OCI-LY7 (cell line): Measurements from ENCODE around the gene KCNMA1. TPM values are rescaled to one million over a fixed set of nuclear protein-coding genes. Genes with fewer than 3 reads are reported as not detected.

Experiments used
- BruUV-seq: library from RNA; stranded (reverse); fragments of 400-500 nt; replicated peaks from 2 replicates; lab custom pipeline; 2021; lab: Mats Ljungman, UMichigan
- CTCF ChIA-PET: fragments of 300-600 bp; sonication (Branson Sonifier 250); formaldehyde crosslinking; loops from one replicate; lab custom pipeline; 2022; ENCODE audit warnings: antibody characterized with exemption; ENCODE audit not compliant: unreplicated experiment; lab: Charles Lee
- POLR2A ChIA-PET: fragments of 300-600 bp; sonication (Branson Sonifier 250); formaldehyde crosslinking; loops from one replicate; lab custom pipeline; 2022; ENCODE audit warnings: antibody characterized with exemption; lab: Charles Lee
- DNase-seq: peaks from one replicate; pipeline ENCODE4 v3.0.0-alpha.2; 2015; ENCODE audit warnings: low spot score
- H2AFZ ChIP-seq: fragments of 200-600 bp; sonication (generic), shearing (Covaris generic); 2 replicates; pipeline ENCODE4 v1.6.1; 2014; ENCODE audit warnings: mild to moderate bottlenecking, antibody characterized with exemption, low read length, moderate library complexity
- H3K27ac ChIP-seq: fragments of 200-600 bp; sonication (generic); 2 replicates; pipeline ENCODE4 v1.5.1; 2014; ENCODE audit warnings: mixed run types, low read depth, mild to moderate bottlenecking, moderate library complexity, low read length, inconsistent platforms; ENCODE audit not compliant: poor library complexity, severe bottlenecking
- H3K36me3 ChIP-seq: fragments of 200-600 bp; sonication (generic); 2 replicates; pipeline ENCODE4 v1.6.1; 2014; ENCODE audit warnings: mild to moderate bottlenecking, antibody characterized with exemption, low read length, moderate library complexity, mixed read lengths; ENCODE audit not compliant: insufficient read depth
- H3K4me1 ChIP-seq: fragments of 200-600 bp; sonication (generic); 2 replicates; pipeline ENCODE4 v1.5.1; 2014; ENCODE audit warnings: mild to moderate bottlenecking, low read length; ENCODE audit not compliant: insufficient read depth, poor library complexity, severe bottlenecking
- H3K4me2 ChIP-seq: fragments of 200-600 bp; sonication (generic); 2 replicates; pipeline ENCODE4 v1.6.1; 2014; ENCODE audit warnings: mild to moderate bottlenecking, low read length
- H3K4me3 ChIP-seq: fragments of 200-600 bp; sonication (generic); 2 replicates; pipeline ENCODE4 v1.5.1; 2014; ENCODE audit warnings: mild to moderate bottlenecking, low read depth, low read length; ENCODE audit not compliant: poor library complexity, severe bottlenecking
- H3K79me2 ChIP-seq: fragments of 200-600 bp; sonication (generic); 2 replicates; pipeline ENCODE4 v1.6.1; 2016; ENCODE audit warnings: low read depth, mild to moderate bottlenecking, low read length, moderate library complexity, mixed read lengths; ENCODE audit not compliant: insufficient read depth
- H3K9me2 ChIP-seq: fragments of 200-600 bp; sonication (generic); 2 replicates; pipeline ENCODE4 v1.6.1; 2016; ENCODE audit warnings: mild to moderate bottlenecking, low read length, mixed read lengths; ENCODE audit not compliant: insufficient read depth
- H3K9me3 ChIP-seq: fragments of 200-600 bp; sonication (generic); 2 replicates; pipeline ENCODE4 v1.6.1; 2014; ENCODE audit warnings: mild to moderate bottlenecking, mixed run types, low read length, mixed read lengths
- H4K20me1 ChIP-seq: fragments of 200-600 bp; sonication (generic); 2 replicates; pipeline ENCODE4 v1.6.1; 2014; ENCODE audit warnings: mild to moderate bottlenecking, antibody characterized with exemption, low read length, moderate library complexity, mixed read lengths; ENCODE audit not compliant: insufficient read depth
- EZH2phosphoT487 ChIP-seq: fragments of 200-600 bp; sonication (generic); IDR thresholded peaks from 2 replicates; pipeline ENCODE4 v1.6.1; 2018; ENCODE audit warnings: low read depth, borderline replicate concordance, mild to moderate bottlenecking, mixed run types, antibody characterized with exemption, low read length, moderate library complexity, mixed read lengths
- intact Hi-C: fragments of 100-400 bp; cut with micrococcal nuclease; formaldehyde crosslinking; loops from one replicate; pipeline ENCODE4 v1.10.0; 2022; ENCODE audit not compliant: unreplicated experiment
- total RNA-seq, 2 experiments: library from RNA; depleted of rRNA in 1 of 2; stranded (reverse); fragments of >200 nt in 1 of 2; shearing (Covaris generic) in 1 of 2; gene quantifications; 2 replicates each; pipeline ENCODE4 v1.2.3, GENCODE V29; 2014 to 2022
- TF ChIP-seq, protein P1 (sequence below): fragments of 200-600 bp; sonication (generic); conservative IDR thresholded peaks from 2 replicates; pipeline ENCODE4 v1.5.1; 2014; ENCODE audit warnings: mild to moderate bottlenecking, antibody characterized with exemption, low read length, moderate library complexity, mixed read lengths

KCNMA1 gene
- total RNA-seq, 2 experiments from 2014 or later = not detected

DNA sequence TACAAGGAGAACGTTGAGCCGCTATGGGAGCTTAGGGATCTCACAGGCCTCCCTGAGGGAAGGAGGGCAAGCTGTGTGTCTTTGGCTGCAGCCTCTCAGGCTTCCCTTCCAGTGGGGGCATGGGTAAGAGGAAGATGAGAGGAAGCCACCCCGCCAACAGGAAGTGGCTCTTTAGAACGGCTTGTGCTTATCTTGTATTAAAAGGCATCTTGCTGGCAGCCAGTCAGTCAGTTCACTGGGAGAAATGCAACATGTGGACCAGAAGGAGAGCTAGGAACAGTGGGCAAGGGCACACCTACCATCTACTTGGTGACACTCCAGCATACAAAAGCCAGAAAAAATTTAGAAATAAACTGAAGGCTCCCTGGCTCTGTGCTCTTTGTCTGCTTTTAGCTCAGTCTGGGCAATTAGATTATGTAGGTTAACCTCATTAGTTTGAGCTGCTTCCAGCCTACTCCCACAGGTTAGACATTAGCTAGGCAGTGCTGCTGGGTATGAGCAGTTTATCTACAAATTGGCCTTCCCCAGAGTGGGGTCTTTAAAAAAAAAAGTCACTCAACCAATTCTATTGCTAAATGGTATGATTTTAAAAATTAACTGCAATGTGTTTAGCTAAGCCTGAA lies 595.9 kb downstream of the KCNMA1 start:
- Histone ChIP-seq H3K9me2 (no peaks in the 10 kb centered on the region), H3K79me2 (no peaks in the 10 kb centered on the region), H3K36me3 (no peaks in the 10 kb centered on the region), H2AFZ (peak overlapping the region; percentile 58), H3K4me2 (no peak overlapping the region), H3K4me1 (no peaks in the 10 kb centered on the region), H3K27ac (no peak overlapping the region), H3K9me3 (no peaks in the 10 kb centered on the region), H4K20me1 (no peaks in the 10 kb centered on the region), H3K4me3 (no peak overlapping the region)
- TF ChIP-seq, protein P1, sequence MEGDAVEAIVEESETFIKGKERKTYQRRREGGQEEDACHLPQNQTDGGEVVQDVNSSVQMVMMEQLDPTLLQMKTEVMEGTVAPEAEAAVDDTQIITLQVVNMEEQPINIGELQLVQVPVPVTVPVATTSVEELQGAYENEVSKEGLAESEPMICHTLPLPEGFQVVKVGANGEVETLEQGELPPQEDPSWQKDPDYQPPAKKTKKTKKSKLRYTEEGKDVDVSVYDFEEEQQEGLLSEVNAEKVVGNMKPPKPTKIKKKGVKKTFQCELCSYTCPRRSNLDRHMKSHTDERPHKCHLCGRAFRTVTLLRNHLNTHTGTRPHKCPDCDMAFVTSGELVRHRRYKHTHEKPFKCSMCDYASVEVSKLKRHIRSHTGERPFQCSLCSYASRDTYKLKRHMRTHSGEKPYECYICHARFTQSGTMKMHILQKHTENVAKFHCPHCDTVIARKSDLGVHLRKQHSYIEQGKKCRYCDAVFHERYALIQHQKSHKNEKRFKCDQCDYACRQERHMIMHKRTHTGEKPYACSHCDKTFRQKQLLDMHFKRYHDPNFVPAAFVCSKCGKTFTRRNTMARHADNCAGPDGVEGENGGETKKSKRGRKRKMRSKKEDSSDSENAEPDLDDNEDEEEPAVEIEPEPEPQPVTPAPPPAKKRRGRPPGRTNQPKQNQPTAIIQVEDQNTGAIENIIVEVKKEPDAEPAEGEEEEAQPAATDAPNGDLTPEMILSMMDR = no peak
- TF ChIP-seq EZH2phosphoT487 = no peak
- ChIA-PET CTCF (no interaction called here), POLR2A (no interaction called here)
- DNase-seq = no peak
- BruUV-seq = no TSS peak
- intact Hi-C loops = no loop called here

DNA sequence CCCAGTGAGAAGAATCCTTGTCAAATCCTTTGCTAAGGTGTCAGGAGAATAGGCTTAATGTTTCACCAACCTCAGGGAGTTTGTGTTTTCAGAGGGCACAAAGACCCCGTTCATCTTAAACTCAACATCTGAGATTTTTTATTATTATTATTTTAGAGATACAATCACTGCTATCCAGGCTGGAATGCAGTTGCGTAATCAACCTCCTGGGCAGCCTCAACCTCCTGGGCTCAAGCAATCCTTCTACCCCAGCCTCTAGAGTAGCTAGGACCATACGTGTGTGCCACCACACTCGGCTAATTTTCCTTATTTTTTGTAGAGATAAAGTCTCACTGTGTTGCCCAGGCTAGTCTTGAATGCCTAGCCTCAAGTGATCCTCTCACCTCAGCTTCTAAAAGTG lies 599.2 kb downstream of the KCNMA1 start:
- CTCF ChIA-PET = no interaction called here
- Histone ChIP-seq H3K4me1 (no peaks in the 10 kb centered on the region), H3K9me3 (no peaks in the 10 kb centered on the region), H3K79me2 (no peaks in the 10 kb centered on the region), H4K20me1 (no peaks in the 10 kb centered on the region), H3K4me3 (no peak overlapping the region), H2AFZ (no peak overlapping the region), H3K4me2 (no peak overlapping the region), H3K36me3 (no peaks in the 10 kb centered on the region), H3K9me2 (no peaks in the 10 kb centered on the region), H3K27ac (no peak overlapping the region)
- TF ChIP-seq, protein P1 = no peak
- POLR2A ChIA-PET = no interaction called here
- intact Hi-C loops = no loop called here
- DNase-seq = no peak
- no TSS peak for BruUV-seq

DNA sequence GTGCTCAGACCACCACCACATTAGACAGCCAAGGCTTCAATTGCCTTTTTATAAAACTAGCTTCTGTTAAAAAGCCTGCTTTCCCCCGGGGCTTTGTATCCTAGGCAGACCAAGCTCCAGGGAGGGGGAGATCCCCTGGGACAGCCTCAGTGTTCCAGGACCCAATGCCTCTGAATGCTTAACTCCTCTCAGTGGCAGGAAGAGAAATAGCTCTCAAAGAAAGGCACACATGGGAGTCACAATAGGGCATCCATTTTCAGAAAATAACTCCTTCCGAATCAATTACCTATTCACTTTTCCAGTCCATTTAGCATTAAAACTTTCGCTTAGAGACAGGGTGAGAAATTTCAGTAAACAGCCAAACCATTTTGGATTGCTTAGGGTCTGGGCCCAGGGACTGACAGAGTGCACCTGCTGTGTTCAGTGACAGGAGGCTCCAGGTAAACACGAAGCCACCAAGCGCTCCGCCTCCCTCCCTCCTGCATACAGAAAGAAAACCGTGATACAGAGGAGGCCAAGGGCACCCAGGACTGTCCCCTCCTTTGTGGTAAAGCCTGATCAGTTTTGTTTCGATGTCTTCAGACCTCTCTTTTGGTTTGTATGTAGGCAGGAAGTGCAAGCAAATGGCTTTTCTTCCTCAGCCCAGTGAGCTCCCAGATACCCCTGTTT lies 599.7 kb downstream of the KCNMA1 start:
- no peaks in the 10 kb centered on the region for H3K79me2 ChIP-seq
- no TSS peak for BruUV-seq
- no peaks in the 10 kb centered on the region for H3K9me3 ChIP-seq
- intact Hi-C loops = no loop called here
- no peaks in the 10 kb centered on the region for H3K9me2 ChIP-seq
- no peak overlapping the region for H3K4me3 ChIP-seq
- ChIA-PET POLR2A (no interaction called here), CTCF (no interaction called here)
- H4K20me1 ChIP-seq = no peaks in the 10 kb centered on the region
- H3K4me2 ChIP-seq = no peak overlapping the region
- H3K36me3 ChIP-seq = no peaks in the 10 kb centered on the region
- no peaks in the 10 kb centered on the region for H3K4me1 ChIP-seq
- H3K27ac ChIP-seq = no peak overlapping the region
- TF ChIP-seq EZH2phosphoT487 = no peak
- TF ChIP-seq, protein P1 = no peak
- H2AFZ ChIP-seq = no peak overlapping the region
- DNase-seq = no peak
